ENCODE measurements around the gene WNK1. TPM values are rescaled to one million over a fixed set of nuclear protein-coding genes. Genes with fewer than 3 reads are reported as not detected.

WNK1 gene
- total and polyA plus RNA-seq, 2 of the 8 experiments (the other 6 are each of a cell fraction or from before 2014, with no cell fraction given), result 88.2 to 157 TPM

- no peak overlapping the region for H3K4me3 ChIP-seq (ENCODE audit: extremely low read depth in 1 of 4, insufficient read depth in 2 of 4, low read depth in 3 of 4, low read length in 4 of 4)
- no peak overlapping the region for H2BK15ac ChIP-seq (ENCODE audit: low read length)
- H3K14ac ChIP-seq (ENCODE audit: insufficient read length), result no peak overlapping the region
- WGBS, 2 experiments (ENCODE audit: extremely low coverage in 1 of 2, insufficient coverage in 1 of 2, insufficient read length in 1 of 2, insufficient replicate concordance in 2 of 2, low coverage in 1 of 2, low lambda C conversion rate in 2 of 2, missing lambda C conversion rate in 1 of 2), result 87% methylated on average over 3 of the region's 3 CpGs; no CpG with 5 or more reads in 1 of the 2 experiments
- no peak overlapping the region for H4K5ac ChIP-seq (ENCODE audit: insufficient read length, low read depth, low read length)
- no peaks in the 10 kb centered on the region for H3K4me1 ChIP-seq (replicated peaks in 1 of 4; ENCODE audit: control insufficient read depth in 3 of 4, insufficient read depth in 4 of 4, low read length in 3 of 4)
- H4K8ac ChIP-seq (ENCODE audit: extremely low read depth, insufficient read depth, low read length), result no peak overlapping the region
- no peak overlapping the region for H2BK120ac ChIP-seq (replicated peaks; ENCODE audit: low read depth, low read length)
- H2BK5ac ChIP-seq (ENCODE audit: low read depth, low read length), result no peak overlapping the region
- FAIRE-seq (no peak), DNase-seq (ENCODE audit: low read depth in 1 of 2, low spot score in 2 of 2) (no peak)
- H3K4ac ChIP-seq (replicated peaks; ENCODE audit: insufficient read length, low read depth, low read length), result no peak overlapping the region
- H3K23ac ChIP-seq (ENCODE audit: insufficient read length), result no peak overlapping the region
- no peak overlapping the region for H3K18ac ChIP-seq (ENCODE audit: extremely low read depth, low read length)
- no peak overlapping the region for H2BK20ac ChIP-seq (ENCODE audit: low read length)
- no peaks in the 10 kb centered on the region; the same call in 1 of the 2 replicates for H3K79me1 ChIP-seq (ENCODE audit: low read depth, low read length)
- H3K56ac ChIP-seq (replicated peaks; ENCODE audit: insufficient read length, low read depth, low read length), result no peak overlapping the region
- no peaks in the 10 kb centered on the region for H3K9me3 ChIP-seq (ENCODE audit: insufficient read depth in 2 of 2, low read depth in 1 of 2, low read length in 1 of 2)
- H2AK5ac ChIP-seq (ENCODE audit: low read depth, low read length), result no peak overlapping the region
- POLR2A ChIA-PET (ENCODE audit: partially characterized antibody), result no interaction called here
- H3K27ac ChIP-seq (ENCODE audit: low read depth, low read length), result no peak overlapping the region
- no peak overlapping the region for H2AFZ ChIP-seq (ENCODE audit: low read length)
- no peaks in the 10 kb centered on the region for H3K27me3 ChIP-seq (replicated peaks in 1 of 4; ENCODE audit: control insufficient read depth in 3 of 4, extremely low read depth in 1 of 4, insufficient read depth in 3 of 4, low read length in 3 of 4)
- H2BK12ac ChIP-seq (ENCODE audit: low read depth, low read length), result no peak overlapping the region
- H3K4me2 ChIP-seq (ENCODE audit: insufficient read depth in 1 of 2, low read depth in 2 of 2, low read length in 2 of 2), result no peak overlapping the region
- H4K20me1 ChIP-seq (replicated peaks in 1 of 2; ENCODE audit: control insufficient read depth in 1 of 2, insufficient read depth in 2 of 2, low read length in 2 of 2), result peaks cover 4 to 8% of the 10 kb centered on the region in 2 experiments
- no peak overlapping the region for H4K91ac ChIP-seq (replicated peaks; ENCODE audit: insufficient read length, low read length)
- H3K9ac ChIP-seq (replicated peaks in 1 of 4; ENCODE audit: extremely low read depth in 1 of 4, low read depth in 3 of 4, low read length in 3 of 4), result no peak overlapping the region
- H3K36me3 ChIP-seq (ENCODE audit: control insufficient read depth in 2 of 4, insufficient read depth in 4 of 4, low read length in 3 of 4), result peaks cover 11 to 68% (median 42%) of the 10 kb centered on the region in 4 experiments; a peak in 7 of 8 replicates
- H3K23me2 ChIP-seq (ENCODE audit: low read depth, low read length), result no peaks in the 10 kb centered on the region; the same call in 1 of the 2 replicates
- no peaks in the 10 kb centered on the region for H3K79me2 ChIP-seq (ENCODE audit: control insufficient read depth in 1 of 2, insufficient read depth in 2 of 2, low read length in 2 of 2)
- CTCF ChIA-PET (ENCODE audit: partially characterized antibody), result no interaction called here
- TF ChIP-seq CBX8 (IDR thresholded peaks at IDR 0.05; ENCODE audit: borderline replicate concordance, low read depth, low read length) (no peak), CEBPB (IDR thresholded peaks at IDR 0.05; ENCODE audit: low read depth, low read length) (no peak), MAFK (IDR thresholded peaks at IDR 0.05; ENCODE audit: low read depth, low read length) (no peak), CBX5 (IDR thresholded peaks at IDR 0.05; ENCODE audit: low read depth, low read length) (no peak), E2F6 (IDR thresholded peaks at IDR 0.05) (no peak), SUZ12 (IDR thresholded peaks at IDR 0.05; ENCODE audit: low read length) (no peak), SP2 (IDR thresholded peaks at IDR 0.05; ENCODE audit: low read length) (no peak), RFX5 (IDR thresholded peaks at IDR 0.05; ENCODE audit: borderline replicate concordance, low read depth, low read length) (no peak), RNF2 (IDR thresholded peaks at IDR 0.05; ENCODE audit: borderline replicate concordance, low read depth, low read length, missing control alignments, poor library complexity, severe bottlenecking) (no peak), SIX5 (IDR thresholded peaks at IDR 0.05; ENCODE audit: low read depth, low read length) (no peak), POU5F1 (IDR thresholded peaks at IDR 0.05; ENCODE audit: low read depth, low read length) (no peak), CHD1 (IDR thresholded peaks at IDR 0.05; ENCODE audit: low read depth, low read length) (no peak)
Observed at GRCh38 chr12:902581-902980, 150.2 kb downstream of the WNK1 start.

Measured in H1 (cell line).